K562 (cell line): ENCODE results near the gene AKAP6. TPM values are rescaled to one million over a fixed set of nuclear protein-coding genes. Genes with fewer than 3 reads are reported as not detected.

Experiments used
- BRD9 ChIP-seq: fragments of 450-650 bp; IDR thresholded peaks from 2 replicates; pipeline ENCODE4 v1.6.1; 2018; ENCODE audit warnings: low read depth; ENCODE audit not compliant: partially characterized antibody
- CHD4 ChIP-seq: fragments of 200-600 bp; sonication (generic); IDR thresholded peaks from 3 replicates; pipeline ENCODE4 v1.6.1; 2012; ENCODE audit warnings: low read depth, mild to moderate bottlenecking, mixed read lengths, low read length, inconsistent platforms; ENCODE audit not compliant: insufficient read depth, insufficient replicate concordance, poor library complexity, severe bottlenecking
- CXXC5 ChIP-seq: fragments of 250-450 bp; sonication (Bioruptor Pico); IDR thresholded peaks from 2 replicates; pipeline ENCODE4 v1.8.0; 2022; ENCODE audit warnings: inconsistent platforms, mild to moderate bottlenecking, moderate library complexity
- ETV5 ChIP-seq: sonication (generic); formaldehyde crosslinking; IDR thresholded peaks from 2 replicates; pipeline ENCODE4 v1.4.0; 2020; ENCODE audit warnings: low read depth, mild to moderate bottlenecking, missing genetic modification reagents
- PPARD ChIP-seq: fragments of 250-450 bp; sonication (Bioruptor Pico); IDR thresholded peaks from 2 replicates; pipeline ENCODE4 v1.8.0; 2022; ENCODE audit warnings: inconsistent platforms, mild to moderate bottlenecking, moderate library complexity
- RAD21 ChIP-seq, 2 experiments: fragments of 250-450 bp in 1 of 2; fragments of 450-650 bp in 1 of 2; sonication (Bioruptor Pico) in 1 of 2; formaldehyde crosslinking in 1 of 2; IDR thresholded peaks in 1 of 2; conservative IDR thresholded peaks in 1 of 2; 2 replicates each; pipeline versions ENCODE4 v1.4.0 to v1.8.0; 2020 to 2022; ENCODE audit warnings: mild to moderate bottlenecking in 2 of 2, moderate library complexity in 1 of 2
- RBM22 ChIP-seq: fragments of 200-400 bp; formaldehyde crosslinking; IDR thresholded peaks from 2 replicates; pipeline ENCODE4 v1.6.1; 2018; ENCODE audit warnings: low read length, low read depth; ENCODE audit not compliant: poor library complexity, severe bottlenecking
- TGIF2 ChIP-seq: sonication (generic); formaldehyde crosslinking; IDR thresholded peaks from 2 replicates; pipeline ENCODE4 v1.8.1; 2022; ENCODE audit warnings: mild to moderate bottlenecking, missing genetic modification reagents, moderate library complexity
- WHSC1 ChIP-seq: IDR thresholded peaks from one replicate; pipeline ENCODE4 v1.6.1; 2012; ENCODE audit warnings: low read length, control low read depth, inconsistent platforms
- ZBTB7A ChIP-seq: IDR thresholded peaks from 2 replicates; pipeline ENCODE4 v1.6.1; 2011; ENCODE audit warnings: low read depth, mild to moderate bottlenecking, low read length, moderate library complexity, borderline replicate concordance; ENCODE audit not compliant: control insufficient read depth
- ZNF232 ChIP-seq: sonication (generic); formaldehyde crosslinking; IDR thresholded peaks from 2 replicates; pipeline ENCODE4 v1.8.0; 2022; ENCODE audit warnings: mild to moderate bottlenecking, missing genetic modification reagents
- ZNF408 ChIP-seq: fragments of 250-450 bp; sonication (Bioruptor Pico); IDR thresholded peaks from 2 replicates; pipeline ENCODE4 v1.4.0; 2020; ENCODE audit warnings: low read depth, mild to moderate bottlenecking, moderate library complexity
- ZNF780A ChIP-seq: fragments of 250-450 bp; sonication (Bioruptor Pico); IDR thresholded peaks from 2 replicates; pipeline ENCODE4 v1.5.0; 2021; ENCODE audit warnings: mild to moderate bottlenecking
- polyA plus RNA-seq, 8 experiments: library from polyadenylated mRNA; depleted of rRNA in 4 of 8; stranded (reverse) in 5 of 8; unstranded in 3 of 8; fragments of >200 nt; fragmentation: Nextera tagmentation in 2 of 8; fragmentation: Illumina TruSeq in 1 of 8; extraction: Ambion mirVana in 2 of 8; extraction: Trizol in 1 of 8; gene quantifications; 2 replicates each; pipeline versions ENCODE4 v1.2.1 to v1.2.3, GENCODE V29; 2011 to 2014; ENCODE audit warnings: inconsistent platforms in 1 of 8, missing spikeins in 1 of 8
- total RNA-seq, 7 experiments: library from RNA; depleted of rRNA in 6 of 7; stranded (reverse); fragments of >200 nt in 6 of 7; fragmentation: Illumina TruSeq in 2 of 7; extraction: Trizol in 2 of 7; gene quantifications; 2 replicates each; pipeline versions ENCODE4 v1.2.1 to v1.2.3, GENCODE V29; 2011 to 2021; ENCODE audit warnings: low replicate concordance in 1 of 7
- TF ChIP-seq, protein P1 (sequence below): sonication (generic); formaldehyde crosslinking; IDR thresholded peaks from 2 replicates; pipeline ENCODE4 v1.8.1; 2023; ENCODE audit warnings: mild to moderate bottlenecking, missing genetic modification reagents, moderate library complexity
- TF ChIP-seq, protein P2 (sequence below): fragments of 450-650 bp; formaldehyde crosslinking; IDR thresholded peaks from 2 replicates; pipeline ENCODE4 v1.4.0; 2022; ENCODE audit warnings: missing genetic modification characterization

AKAP6 gene
- total and polyA plus RNA-seq, 9 of the 15 experiments (the other 6 are each of a cell fraction or from before 2014, with no cell fraction given) = 0.03 to 1.7 (median 0.48) TPM

DNA sequence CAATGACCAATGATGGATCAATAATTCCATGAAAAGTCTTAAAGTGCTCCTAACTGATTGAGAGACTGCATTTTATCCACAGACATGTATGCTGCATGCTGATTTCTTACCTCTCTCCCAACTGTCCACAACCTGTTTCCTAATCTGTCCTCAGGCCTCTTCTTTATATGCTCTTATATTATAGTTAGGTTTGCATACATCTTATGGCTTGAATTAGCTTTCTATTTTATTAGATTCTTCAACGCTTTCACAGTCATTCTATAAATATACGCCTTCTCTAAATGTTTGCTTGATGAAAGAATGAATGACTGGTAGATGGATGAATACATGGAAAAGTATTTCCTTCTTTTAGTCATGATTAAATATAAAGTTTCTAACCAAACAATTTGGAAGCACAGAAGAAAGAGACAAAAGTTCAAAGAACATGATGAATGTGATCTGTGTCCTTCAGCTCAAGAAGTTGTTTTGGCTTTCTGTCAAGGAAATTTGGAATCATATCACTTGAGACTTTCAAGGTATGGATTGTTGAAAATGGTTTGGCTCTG, 517.8 kb downstream of the AKAP6 start (continued):
- TF ChIP-seq, protein P1, sequence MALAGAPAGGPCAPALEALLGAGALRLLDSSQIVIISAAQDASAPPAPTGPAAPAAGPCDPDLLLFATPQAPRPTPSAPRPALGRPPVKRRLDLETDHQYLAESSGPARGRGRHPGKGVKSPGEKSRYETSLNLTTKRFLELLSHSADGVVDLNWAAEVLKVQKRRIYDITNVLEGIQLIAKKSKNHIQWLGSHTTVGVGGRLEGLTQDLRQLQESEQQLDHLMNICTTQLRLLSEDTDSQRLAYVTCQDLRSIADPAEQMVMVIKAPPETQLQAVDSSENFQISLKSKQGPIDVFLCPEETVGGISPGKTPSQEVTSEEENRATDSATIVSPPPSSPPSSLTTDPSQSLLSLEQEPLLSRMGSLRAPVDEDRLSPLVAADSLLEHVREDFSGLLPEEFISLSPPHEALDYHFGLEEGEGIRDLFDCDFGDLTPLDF (CRISPR knock-in tag) = no peak
- TF ChIP-seq PPARD (CRISPR knock-in tag) (no peak), WHSC1 (no peak), BRD9 (no peak), ZBTB7A (no peak), ZNF780A (CRISPR knock-in tag) (no peak), ETV5 (CRISPR knock-in tag) (no peak), ZNF408 (CRISPR knock-in tag) (no peak), CHD4 (no peak), CXXC5 (CRISPR knock-in tag) (no peak), ZNF232 (CRISPR knock-in tag) (no peak), RBM22 (no peak), TGIF2 (no peak), RAD21 (CRISPR knock-in tag; conservative IDR thresholded peaks at IDR 0.05 in 1 of 2, IDR thresholded peaks at IDR 0.05 in 1 of 2) (no peak)
- TF ChIP-seq, protein P2, sequence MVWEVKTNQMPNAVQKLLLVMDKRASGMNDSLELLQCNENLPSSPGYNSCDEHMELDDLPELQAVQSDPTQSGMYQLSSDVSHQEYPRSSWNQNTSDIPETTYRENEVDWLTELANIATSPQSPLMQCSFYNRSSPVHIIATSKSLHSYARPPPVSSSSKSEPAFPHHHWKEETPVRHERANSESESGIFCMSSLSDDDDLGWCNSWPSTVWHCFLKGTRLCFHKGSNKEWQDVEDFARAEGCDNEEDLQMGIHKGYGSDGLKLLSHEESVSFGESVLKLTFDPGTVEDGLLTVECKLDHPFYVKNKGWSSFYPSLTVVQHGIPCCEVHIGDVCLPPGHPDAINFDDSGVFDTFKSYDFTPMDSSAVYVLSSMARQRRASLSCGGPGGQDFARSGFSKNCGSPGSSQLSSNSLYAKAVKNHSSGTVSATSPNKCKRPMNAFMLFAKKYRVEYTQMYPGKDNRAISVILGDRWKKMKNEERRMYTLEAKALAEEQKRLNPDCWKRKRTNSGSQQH (CRISPR knock-in tag) = no peak
